Effector memory CD4-positive, alpha-beta T cell (primary cell): Measurements from ENCODE around the gene CLIC1.
A peak's percentile ranks its signal among the peaks of the same experiment; 100 is the strongest.

Experiments
- DNase-seq, 3 donors: peaks; one replicate each; pipeline ENCODE4 v3.0.0-alpha.2; 2020
- H3K27ac ChIP-seq: 2 replicates; pipeline ENCODE4 v1.7.0; 2013; ENCODE audit warnings: mild to moderate bottlenecking, low read length, moderate library complexity; ENCODE audit not compliant: insufficient read depth, poor library complexity, severe bottlenecking
- H3K27me3 ChIP-seq: replicated peaks from 2 replicates; pipeline ENCODE4 v1.7.0; 2013; ENCODE audit warnings: mild to moderate bottlenecking, low read length; ENCODE audit not compliant: insufficient read depth, control insufficient read depth, poor library complexity, severe bottlenecking
- H3K36me3 ChIP-seq: 2 replicates; pipeline ENCODE4 v1.7.0; 2013; ENCODE audit warnings: mild to moderate bottlenecking, low read length, moderate library complexity; ENCODE audit not compliant: control insufficient read depth, insufficient read depth
- H3K4me1 ChIP-seq: 2 replicates; pipeline ENCODE4 v1.7.0; 2013; ENCODE audit warnings: low read length, mild to moderate bottlenecking; ENCODE audit not compliant: control insufficient read depth, insufficient read depth, poor library complexity, severe bottlenecking
- H3K4me3 ChIP-seq: 2 replicates; pipeline ENCODE4 v1.7.0; 2013; ENCODE audit warnings: low read length, low read depth, mild to moderate bottlenecking; ENCODE audit not compliant: insufficient read depth, poor library complexity, severe bottlenecking
- H3K9me3 ChIP-seq: 2 replicates; pipeline ENCODE4 v1.7.0; 2013; ENCODE audit warnings: mild to moderate bottlenecking, low read length, moderate library complexity; ENCODE audit not compliant: control insufficient read depth

CLIC1 gene

DNA sequence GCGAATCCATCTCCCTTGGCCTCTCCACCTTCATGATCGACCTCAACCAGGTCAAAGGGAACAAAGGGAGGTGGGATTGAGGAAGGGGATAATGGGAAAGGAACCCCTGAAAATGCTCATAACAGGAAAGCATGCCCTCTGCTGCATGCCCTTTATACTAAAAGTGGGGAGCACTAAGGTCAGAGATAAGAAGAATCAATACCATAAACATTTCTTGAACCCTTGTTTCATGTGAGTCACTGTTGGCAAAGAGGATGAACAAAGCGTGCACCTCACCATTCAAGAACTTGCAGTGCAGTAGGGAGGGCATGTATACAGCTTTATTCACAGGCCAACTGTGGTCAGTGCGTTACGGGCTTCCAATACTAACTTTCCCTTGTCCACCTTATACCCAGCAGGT, 24.5 kb upstream of the CLIC1 start:
- no peak for DNase-seq
- no peaks in the 10 kb centered on the region for H3K27me3 ChIP-seq
- H3K4me3 ChIP-seq = no peak overlapping the region
- H3K36me3 ChIP-seq = peaks cover 7% of the 10 kb centered on the region
- H3K4me1 ChIP-seq = no peaks in the 10 kb centered on the region
- no peaks in the 10 kb centered on the region for H3K9me3 ChIP-seq
- no peak overlapping the region for H3K27ac ChIP-seq

DNA sequence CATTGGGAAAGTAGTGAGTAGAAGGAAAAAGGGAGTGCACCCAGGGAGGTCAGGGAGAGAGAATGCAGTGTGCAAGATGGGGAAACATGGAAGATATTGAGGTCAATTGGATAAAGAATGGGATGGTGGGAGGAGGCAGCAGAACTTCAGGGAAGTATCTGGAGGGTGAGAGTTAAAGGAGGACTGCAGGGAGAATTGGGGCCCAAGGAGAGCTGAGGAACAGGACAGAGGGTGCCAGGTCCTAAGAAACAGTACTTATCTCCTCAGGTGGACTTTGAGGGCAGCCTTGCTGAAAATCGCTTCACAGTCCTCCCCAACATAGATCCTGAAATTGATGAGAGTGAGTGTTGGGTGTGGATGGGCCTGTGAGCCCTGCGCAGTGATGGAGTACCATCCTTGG, 22.0 kb upstream of the CLIC1 start:
- Histone ChIP-seq H3K27me3 (no peaks in the 10 kb centered on the region), H3K4me1 (no peaks in the 10 kb centered on the region), H3K27ac (no peak overlapping the region), H3K9me3 (no peaks in the 10 kb centered on the region), H3K36me3 (peaks cover 7% of the 10 kb centered on the region), H3K4me3 (no peak overlapping the region)
- DNase-seq = no peak

DNA sequence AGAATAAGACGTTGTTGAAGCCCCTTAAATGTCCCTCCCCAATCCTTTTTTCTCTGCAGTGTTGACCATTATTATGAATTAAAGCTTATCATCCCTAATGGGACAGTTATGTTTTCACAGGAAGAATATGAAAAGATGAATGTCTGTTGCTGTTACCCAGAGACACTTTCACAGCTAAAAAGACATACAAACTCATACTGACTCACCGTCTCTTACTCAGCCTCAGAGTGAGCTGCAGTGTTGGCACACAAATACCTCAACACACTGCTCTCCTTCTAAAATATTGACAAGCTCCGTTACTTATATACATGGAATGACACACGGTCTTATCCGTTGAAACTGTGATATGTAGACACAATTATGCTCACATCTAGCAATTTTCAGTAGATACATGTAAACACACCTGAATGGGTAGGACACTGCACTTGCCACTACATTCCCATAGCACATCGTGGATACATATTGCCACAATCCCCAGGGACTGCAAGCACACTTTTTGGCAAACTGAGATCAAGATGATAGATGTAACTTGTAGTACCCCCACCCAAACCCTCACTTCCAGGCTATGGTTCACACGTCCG, 16.5 kb upstream of the CLIC1 start:
- Histone ChIP-seq H3K4me3 (no peak overlapping the region), H3K4me1 (no peaks in the 10 kb centered on the region), H3K9me3 (no peaks in the 10 kb centered on the region), H3K36me3 (no peaks in the 10 kb centered on the region), H3K27me3 (no peaks in the 10 kb centered on the region), H3K27ac (no peak overlapping the region)
- no peak for DNase-seq

DNA sequence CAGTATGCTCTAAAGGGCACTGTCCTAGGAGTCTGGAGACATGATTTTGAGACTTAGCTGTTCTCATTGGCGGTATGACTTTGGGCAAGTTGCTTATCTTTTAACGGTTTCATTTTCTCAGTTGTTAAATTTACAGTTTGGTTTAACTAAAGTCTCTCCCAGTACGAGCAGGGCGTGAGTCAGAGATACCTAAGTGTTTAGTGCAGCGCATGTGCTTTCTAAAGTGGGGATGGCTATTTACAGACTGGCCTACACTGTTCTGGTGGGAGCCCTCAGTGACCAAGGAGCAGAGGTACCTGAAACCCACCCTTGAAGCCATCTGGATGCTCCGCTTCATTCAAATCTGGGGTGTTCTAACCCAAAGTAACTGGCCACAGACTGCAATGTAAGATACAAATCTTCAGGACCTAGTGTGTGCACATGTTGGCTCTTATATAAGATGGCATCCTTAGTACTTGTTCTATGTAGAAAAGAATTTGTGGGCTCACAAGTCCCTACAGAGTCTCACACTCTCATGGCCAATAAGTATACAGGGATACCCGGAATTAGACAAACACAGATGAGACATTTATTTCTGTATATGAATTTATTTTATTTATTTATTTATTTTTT, 14.2 kb upstream of the CLIC1 start:
- H3K27ac ChIP-seq = no peak overlapping the region
- no peaks in the 10 kb centered on the region for H3K36me3 ChIP-seq
- no peak for DNase-seq
- H3K9me3 ChIP-seq = no peaks in the 10 kb centered on the region
- H3K27me3 ChIP-seq = no peaks in the 10 kb centered on the region
- no peak overlapping the region for H3K4me3 ChIP-seq
- H3K4me1 ChIP-seq = no peaks in the 10 kb centered on the region

DNA sequence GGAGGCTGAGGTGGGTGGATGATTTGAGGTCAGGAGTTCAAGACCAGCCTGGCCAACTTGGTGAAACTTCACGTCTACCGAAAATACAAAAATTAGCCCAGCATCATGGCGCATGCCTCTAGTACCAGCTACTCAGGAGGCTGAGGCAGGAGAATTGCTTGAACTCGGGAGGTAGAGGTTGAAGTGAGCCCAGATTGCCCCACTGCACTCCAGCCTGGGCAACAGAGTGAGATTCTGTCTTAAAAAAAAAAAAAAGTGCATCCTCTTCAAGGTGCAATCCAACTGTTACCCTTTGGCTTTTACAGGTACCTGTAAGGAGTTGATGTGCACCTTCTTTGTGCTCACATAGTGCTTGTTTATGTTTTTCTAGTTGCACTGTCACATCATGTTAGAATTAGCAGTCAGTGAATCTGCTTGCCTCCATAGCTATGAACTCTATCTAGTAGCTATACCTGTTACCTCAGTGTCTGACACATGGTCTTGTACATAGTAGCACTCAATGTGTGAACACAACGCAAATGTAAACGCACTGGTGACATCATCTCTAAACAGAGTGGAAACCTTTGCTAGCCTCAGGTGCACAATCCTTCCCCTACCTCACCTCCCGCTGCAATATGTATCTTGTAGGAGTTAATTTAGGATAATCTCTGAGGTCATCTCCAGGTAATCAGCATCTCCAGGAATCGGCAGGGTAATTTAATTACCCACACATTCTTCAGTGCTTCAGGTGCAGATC, 13.1 kb upstream of the CLIC1 start:
- no peaks in the 10 kb centered on the region for H3K9me3 ChIP-seq
- no peak for DNase-seq
- no peaks in the 10 kb centered on the region for H3K27me3 ChIP-seq
- no peaks in the 10 kb centered on the region for H3K4me1 ChIP-seq
- no peaks in the 10 kb centered on the region for H3K36me3 ChIP-seq
- H3K27ac ChIP-seq = no peak overlapping the region
- no peak overlapping the region for H3K4me3 ChIP-seq

DNA sequence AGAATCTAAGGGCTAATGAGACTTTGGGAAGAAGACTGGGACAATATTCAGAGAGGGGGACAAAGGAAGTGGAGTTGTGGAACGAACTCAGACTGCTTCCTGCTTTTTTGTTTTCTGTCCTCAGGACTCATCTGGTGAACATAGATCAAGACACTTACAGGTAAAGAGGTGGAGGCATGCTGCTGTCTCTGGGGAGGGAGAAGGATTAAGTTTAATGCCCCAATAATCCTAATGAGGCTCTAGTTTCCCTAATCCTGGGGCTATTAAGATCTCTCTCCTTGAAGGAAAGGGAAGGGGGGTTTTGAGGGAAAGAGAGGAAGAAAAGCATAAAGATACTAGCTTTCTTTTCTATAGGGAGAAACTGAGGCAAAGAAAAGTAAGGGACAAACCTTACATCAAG, 8.1 kb upstream of the CLIC1 start:
- Histone ChIP-seq H3K27ac (no peak overlapping the region), H3K4me1 (peaks cover 5% of the 10 kb centered on the region), H3K27me3 (no peaks in the 10 kb centered on the region), H3K9me3 (no peaks in the 10 kb centered on the region), H3K36me3 (no peaks in the 10 kb centered on the region), H3K4me3 (no peak overlapping the region)
- DNase-seq = no peak

DNA sequence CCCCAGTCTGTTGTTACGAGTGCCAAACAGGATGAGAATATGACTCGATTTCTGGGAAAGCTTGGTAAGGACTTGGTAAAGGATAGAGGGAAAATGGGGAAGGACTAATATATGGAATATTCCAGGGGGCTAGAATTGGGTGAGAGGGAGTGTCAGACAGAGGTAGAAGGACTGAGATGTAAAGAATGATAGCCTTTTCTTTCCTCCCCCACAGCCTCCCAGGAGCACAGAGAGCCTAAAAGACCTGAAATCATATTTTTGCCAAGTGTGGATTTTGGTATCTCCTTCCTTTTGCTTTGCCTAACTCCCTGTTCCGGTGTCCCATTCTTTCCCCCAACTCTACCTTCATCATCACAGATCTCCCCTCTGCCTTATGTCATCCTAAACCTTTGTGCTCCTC, 6.6 kb upstream of the CLIC1 start:
- H3K9me3 ChIP-seq = no peaks in the 10 kb centered on the region
- H3K36me3 ChIP-seq = no peaks in the 10 kb centered on the region
- no peak for DNase-seq
- no peak overlapping the region for H3K27ac ChIP-seq
- H3K27me3 ChIP-seq = no peaks in the 10 kb centered on the region
- H3K4me3 ChIP-seq = no peak overlapping the region
- peaks cover 20% of the 10 kb centered on the region for H3K4me1 ChIP-seq

DNA sequence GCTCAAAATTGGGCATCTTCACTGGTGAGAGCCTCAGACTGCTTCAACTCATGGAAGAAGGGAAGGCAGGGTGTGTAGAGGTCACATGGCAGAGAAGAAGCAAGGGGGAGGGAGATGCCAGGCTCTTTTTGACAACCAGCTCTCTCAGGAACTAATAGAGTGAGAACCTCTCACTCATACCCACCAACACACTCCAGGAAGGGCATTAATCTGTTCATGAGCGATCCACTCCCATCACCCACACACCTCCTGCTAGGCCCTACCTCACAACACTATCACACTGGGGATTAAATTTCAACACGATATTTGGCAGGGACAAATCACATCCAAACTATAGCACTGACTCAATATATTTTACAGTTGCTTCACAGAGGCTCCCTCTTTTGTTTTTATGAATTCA, 5.5 kb upstream of the CLIC1 start:
- Histone ChIP-seq H3K9me3 (no peaks in the 10 kb centered on the region), H3K36me3 (no peaks in the 10 kb centered on the region), H3K27me3 (no peaks in the 10 kb centered on the region), H3K4me1 (peaks cover 31% of the 10 kb centered on the region), H3K4me3 (no peak overlapping the region), H3K27ac (no peak overlapping the region)
- no peak for DNase-seq

DNA sequence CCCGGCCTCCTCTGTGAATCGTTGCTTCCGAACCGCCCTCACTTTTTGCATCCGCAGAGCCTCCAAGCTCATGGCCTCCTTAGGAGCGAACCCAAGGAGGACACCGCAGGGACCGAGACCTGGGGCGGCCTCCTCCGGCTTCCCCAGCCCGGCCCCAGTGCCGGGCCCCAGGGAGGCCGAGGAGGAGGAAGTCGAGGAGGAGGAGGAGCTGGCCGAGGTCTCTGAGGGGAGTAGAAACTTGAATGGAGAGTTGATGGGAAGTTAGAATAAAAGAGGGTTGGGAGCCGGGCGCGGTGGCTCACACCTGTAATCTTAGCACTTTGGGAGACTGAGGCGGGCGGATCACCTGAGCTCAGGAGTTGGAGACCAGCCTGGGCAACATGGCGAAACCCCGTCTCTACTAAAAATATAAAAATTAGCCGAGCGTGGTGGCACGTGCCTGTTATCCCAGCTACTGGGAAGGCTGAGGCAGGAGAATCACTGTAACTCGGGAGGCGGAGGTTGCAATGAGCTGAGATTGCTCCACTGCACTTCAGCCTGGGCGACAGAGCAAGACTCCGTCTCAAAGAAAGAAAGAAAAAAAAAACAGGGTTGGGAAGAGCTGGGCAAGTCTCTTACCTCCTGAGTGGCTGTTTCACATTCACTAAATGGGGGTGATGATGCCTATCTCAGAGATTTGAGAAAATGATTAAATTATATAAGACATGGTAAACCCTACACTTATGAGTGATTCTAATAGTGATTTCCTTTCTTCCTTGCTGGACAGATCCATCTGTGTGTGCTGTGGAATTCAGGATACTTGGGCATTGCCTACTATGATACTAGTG, 4.3 kb upstream of the CLIC1 start:
- H3K9me3 ChIP-seq = no peaks in the 10 kb centered on the region
- H3K4me1 ChIP-seq = peaks cover 36% of the 10 kb centered on the region
- H3K4me3 ChIP-seq = peak overlapping the region; percentile 86
- no peak for DNase-seq
- H3K27me3 ChIP-seq = no peaks in the 10 kb centered on the region
- H3K27ac ChIP-seq = peak overlapping the region; percentile 58
- H3K36me3 ChIP-seq = no peaks in the 10 kb centered on the region
